ENCODE results near the gene CD300LG.

Gene CD300LG

GRCh38 chr17:43808076-43808475 lies 38.9 kb upstream of the CD300LG start:
- TF ChIP-seq CTCF (IDR thresholded peaks at IDR 0.05; ENCODE audit: low read depth, low read length), result no peak
- no peak for DNase-seq (ENCODE audit: low read depth, low spot score)
- in situ Hi-C loops (cut with HindIII; ENCODE audit: low sequenced_read_pairs), result no loop called here
- no peak overlapping the region for H3K4me3 ChIP-seq (ENCODE audit: low read depth, low read length)

- DNase-seq (ENCODE audit: low read depth, low spot score), result no peak
- in situ Hi-C loops (cut with HindIII; ENCODE audit: low sequenced_read_pairs), result no loop called here
- TF ChIP-seq CTCF (IDR thresholded peaks at IDR 0.05; ENCODE audit: low read depth, low read length), result no peak
- no peak overlapping the region for H3K4me3 ChIP-seq (ENCODE audit: low read depth, low read length)
Measured at GRCh38 chr17:43809121-43809520, 37.9 kb upstream of the CD300LG start.

GRCh38 chr17:43810226-43810715 lies 36.7 kb upstream of the CD300LG start:
- no peak overlapping the region for H3K4me3 ChIP-seq (ENCODE audit: low read depth, low read length)
- no peak for DNase-seq (ENCODE audit: low read depth, low spot score)
- no peak for TF ChIP-seq CTCF (IDR thresholded peaks at IDR 0.05; ENCODE audit: low read depth, low read length)
- in situ Hi-C loops (cut with HindIII; ENCODE audit: low sequenced_read_pairs), result no loop called here

- DNase-seq (ENCODE audit: low read depth, low spot score), result no peak
- in situ Hi-C loops (cut with HindIII; ENCODE audit: low sequenced_read_pairs), result no loop called here
- no peak for TF ChIP-seq CTCF (IDR thresholded peaks at IDR 0.05; ENCODE audit: low read depth, low read length)
- H3K4me3 ChIP-seq (ENCODE audit: low read depth, low read length), result no peak overlapping the region
Measured at GRCh38 chr17:43810823-43811222, 36.2 kb upstream of the CD300LG start.

GRCh38 chr17:43812396-43813265 lies 34.3 kb upstream of the CD300LG start:
- TF ChIP-seq CTCF (IDR thresholded peaks at IDR 0.05; ENCODE audit: low read depth, low read length), result no peak
- no peak overlapping the region for H3K4me3 ChIP-seq (ENCODE audit: low read depth, low read length)
- in situ Hi-C loops (cut with HindIII; ENCODE audit: low sequenced_read_pairs), result no loop called here
- DNase-seq (ENCODE audit: low read depth, low spot score), result no peak

GRCh38 chr17:43813386-43813785 lies 33.6 kb upstream of the CD300LG start:
- DNase-seq (ENCODE audit: low read depth, low spot score), result no peak
- H3K4me3 ChIP-seq (ENCODE audit: low read depth, low read length), result no peak overlapping the region
- no peak for TF ChIP-seq CTCF (IDR thresholded peaks at IDR 0.05; ENCODE audit: low read depth, low read length)
- in situ Hi-C loops (cut with HindIII; ENCODE audit: low sequenced_read_pairs), result no loop called here
